NCI-H2227 (cell line): ENCODE data around the gene CFAP221.

Experiments
- DNase-seq: peaks from one replicate; lab custom pipeline; 2025; ENCODE audit not compliant: unreplicated experiment; lab: John Stamatoyannopoulos, UW

CFAP221 gene

DNA sequence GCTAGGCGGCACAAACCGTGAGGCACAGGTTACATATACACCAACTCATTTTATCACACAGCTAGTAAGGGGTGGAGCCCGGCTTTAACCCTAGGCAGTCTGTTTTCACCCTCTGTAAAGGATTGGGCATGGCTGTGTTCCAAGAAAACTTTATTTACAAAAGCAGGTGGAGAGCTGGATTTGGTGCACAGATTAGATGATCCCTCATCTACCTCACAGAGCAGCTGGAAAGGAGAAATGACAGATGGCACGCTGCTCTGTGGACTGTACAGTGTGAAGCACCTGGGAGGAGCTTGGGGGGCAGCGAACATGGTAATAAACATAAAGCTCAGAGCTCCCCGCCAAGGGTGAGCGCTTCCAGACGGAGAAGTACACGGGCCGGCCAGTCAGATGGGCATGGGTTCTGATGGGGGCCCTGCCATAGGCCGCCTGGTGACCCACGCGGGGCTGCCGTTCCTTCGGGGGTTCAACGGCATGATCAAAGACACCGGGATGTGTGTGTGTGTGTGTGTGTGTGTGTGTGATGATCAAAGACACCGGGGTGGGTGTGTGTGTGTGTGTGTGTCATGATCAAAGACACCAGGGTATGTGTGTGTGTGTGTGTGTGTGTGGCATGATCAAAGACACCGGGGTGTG is 133.9 kb downstream of the CFAP221 start:
- peak; percentile 48 for DNase-seq

DNA sequence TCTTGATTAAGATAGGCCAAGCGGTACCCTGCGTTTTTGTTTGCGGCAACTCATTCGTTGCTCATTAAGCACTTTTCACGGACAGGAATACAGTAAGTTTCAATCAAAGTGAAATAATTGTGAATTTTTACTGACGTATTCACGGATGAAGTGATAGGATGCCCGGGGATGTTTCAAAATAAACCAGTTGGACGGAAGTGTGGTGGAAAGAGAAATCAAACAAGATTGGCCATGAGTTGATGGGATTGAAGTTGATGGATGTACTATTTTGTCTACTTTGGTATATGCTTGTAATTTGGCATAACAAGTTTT is 135.2 kb downstream of the CFAP221 start:
- no peak for DNase-seq

DNA sequence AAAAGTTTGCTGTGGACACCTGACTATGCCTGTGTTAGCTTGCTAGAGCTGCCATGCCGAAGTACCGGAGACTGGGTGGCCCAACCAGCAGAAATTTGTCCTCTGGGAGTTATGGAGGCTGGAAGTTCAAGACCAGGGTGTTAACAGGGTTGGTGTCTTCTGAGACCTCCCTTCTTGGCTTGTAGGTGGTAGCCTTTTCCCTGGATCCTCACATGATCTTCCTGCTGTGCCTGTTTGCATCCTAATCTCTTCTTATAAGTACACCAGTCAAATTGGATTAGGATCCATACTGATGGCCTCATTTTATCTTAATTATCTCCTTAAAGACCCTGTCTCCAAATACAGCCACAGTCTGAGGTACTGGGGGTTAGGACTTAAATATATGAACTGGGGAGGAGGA is 135.6 kb downstream of the CFAP221 start:
- no peak for DNase-seq

DNA sequence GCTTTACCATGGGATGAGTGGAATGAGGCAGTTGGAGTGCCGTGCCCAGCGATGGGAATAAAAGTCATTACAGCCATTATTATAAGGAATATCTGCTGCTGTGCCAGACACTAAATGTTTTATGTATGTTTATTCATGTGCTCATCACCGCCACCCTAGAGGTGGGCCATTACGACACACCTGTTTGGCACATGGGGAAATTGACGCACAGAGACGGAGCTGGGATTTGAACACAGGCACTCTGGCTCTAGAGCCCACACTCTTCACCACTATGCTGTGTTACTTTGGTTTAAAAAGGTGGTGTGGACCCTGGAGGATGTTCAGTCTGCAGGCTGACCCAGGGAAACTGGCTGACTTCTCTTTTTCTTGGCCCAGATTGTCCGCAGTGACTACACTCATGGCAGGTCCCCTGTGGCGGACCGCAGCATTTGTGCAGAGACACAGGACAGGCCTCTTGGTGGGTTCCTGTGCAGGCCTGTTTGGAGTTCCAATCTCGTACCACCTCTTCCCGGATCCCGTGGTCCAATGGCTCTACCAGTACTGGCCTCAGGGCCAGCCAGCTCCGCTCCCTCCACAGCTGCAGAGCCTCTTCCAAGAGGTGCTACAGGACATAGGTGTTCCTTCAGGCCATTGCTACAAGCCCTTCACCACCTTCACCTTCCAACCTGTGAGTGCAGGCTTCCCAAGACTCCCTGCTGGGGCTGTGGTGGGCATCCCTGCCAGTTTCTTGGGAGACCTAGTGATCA is 136.4 kb downstream of the CFAP221 start:
- DNase-seq, result no peak

DNA sequence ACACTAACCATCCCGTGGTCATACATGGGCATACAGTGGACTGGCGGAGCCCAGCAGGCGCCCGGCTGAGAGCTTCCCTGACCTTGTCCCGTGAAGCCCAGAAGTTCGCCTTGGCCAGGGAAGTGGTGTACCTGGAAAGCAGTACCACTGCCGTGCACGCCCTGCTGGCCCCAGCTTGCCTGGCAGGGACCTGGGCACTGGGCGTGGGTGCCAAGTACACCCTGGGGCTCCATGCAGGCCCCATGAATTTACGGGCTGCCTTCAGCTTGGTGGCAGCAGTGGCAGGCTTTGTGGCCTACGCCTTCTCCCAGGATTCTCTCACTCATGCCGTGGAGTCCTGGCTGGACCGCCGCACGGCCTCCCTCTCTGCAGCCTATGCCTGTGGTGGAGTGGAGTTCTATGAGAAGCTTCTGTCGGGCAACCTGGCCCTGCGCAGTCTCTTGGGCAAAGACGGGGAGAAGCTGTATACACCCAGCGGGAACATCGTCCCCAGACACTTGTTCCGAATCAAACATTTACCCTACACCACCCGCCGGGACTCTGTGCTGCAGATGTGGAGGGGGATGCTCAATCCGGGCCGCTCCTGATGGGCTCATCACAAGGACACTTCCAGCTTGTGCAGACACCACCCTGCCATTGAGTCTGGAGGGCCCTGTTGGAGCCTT is 137.1 kb downstream of the CFAP221 start:
- no peak for DNase-seq

DNA sequence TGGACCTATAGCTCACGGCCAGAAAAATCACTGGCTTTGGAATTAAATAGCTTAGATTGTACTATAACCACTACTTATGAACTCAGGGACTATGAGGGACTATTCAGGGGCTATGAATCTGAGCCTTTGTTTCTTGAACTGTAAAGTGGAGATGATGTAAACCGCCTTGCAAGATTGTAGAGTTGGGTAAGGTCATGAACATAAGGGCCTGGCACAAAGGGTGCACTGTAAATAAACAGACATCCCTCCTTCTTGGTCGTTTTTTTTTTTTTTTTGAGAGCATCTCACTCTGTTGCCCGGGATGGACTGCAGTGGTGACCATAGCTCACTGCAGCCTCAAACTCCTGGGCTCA is 137.6 kb downstream of the CFAP221 start:
- no peak for DNase-seq

DNA sequence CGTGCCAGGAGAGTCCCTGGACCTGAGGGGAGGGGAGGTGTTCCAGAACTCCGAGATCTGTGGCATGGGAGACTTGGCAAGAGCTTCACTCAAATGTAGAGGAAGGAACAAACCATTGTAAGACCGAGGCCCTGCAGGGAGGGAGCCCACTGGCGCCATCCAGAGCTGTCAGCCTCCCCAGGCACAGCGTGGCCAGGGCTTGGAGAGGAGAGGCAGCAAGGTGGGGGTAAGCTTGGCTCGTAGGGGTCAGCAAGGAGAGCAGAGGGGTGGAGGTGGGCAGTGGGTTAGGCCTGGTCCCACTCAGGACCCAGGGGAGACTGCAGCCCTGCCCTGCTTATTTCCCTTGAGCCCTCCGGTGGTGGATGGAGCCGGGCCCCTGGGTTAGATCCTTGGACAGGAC is 138.3 kb downstream of the CFAP221 start:
- DNase-seq, result no peak

DNA sequence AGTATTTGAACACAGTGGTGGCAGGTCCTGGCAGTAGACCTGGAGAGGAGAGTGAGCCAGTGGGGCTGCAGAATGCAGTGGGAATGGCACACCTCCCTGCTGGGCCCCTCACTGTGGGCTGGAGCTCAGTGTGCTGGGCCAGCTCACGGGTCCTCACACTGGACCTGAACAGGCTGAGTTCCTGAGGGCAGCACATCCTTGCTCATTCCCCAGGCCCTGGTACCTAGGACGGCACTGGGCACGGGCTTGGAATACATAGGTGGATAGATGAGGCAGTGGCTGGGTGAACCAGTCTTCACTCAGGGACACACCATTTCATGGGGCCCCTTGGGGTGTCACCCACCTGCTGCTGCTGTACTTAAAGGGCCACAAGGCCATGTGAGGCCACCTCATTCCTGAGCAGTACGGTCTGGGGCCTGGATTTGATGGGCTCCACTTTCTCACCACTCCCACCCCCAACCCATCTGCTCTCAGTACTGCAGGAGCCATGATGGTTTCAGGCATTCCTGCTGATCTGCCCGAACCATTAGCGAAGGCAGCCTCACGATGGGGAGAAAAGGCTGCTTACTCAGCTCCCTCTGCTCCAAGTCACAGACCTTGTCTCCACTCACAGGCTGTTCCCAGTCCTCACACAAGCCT is 138.9 kb downstream of the CFAP221 start:
- peak; percentile 72 for DNase-seq

DNA sequence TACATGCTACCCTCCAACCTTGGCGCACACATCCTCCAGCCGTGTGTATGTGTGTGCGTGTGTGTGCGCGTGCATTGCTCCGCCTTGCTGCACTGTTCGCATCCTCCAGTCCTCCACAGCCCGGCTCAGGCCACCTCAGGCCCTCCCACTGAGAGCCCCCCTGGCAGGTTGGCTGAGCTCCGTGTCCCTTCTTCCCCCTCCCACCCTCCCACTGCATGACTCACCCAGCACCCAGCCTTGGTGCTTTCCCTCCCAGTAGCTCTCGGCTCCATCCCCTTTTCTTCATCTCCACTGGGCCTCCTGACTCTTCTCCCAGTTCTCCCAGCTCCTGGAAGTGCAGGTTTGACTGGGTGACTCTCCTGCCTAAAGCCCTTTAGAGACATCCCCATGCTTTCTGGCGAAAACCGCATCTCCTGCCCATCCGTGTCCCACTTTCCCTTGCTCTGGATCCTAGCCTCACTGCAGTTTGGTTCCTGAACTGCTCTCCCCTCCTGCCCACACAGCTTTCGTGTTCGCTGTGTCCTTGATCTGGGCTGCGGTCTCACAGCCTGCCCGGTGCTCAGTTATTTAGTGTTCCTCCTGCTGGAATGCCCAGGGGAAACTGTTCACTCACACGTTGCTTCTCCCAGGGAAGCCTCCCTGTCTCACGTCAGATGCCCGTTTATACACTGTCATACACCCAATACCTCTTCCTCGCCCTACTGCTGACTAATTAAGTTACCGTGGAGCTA is 139.6 kb downstream of the CFAP221 start:
- DNase-seq, result peak; percentile 23

DNA sequence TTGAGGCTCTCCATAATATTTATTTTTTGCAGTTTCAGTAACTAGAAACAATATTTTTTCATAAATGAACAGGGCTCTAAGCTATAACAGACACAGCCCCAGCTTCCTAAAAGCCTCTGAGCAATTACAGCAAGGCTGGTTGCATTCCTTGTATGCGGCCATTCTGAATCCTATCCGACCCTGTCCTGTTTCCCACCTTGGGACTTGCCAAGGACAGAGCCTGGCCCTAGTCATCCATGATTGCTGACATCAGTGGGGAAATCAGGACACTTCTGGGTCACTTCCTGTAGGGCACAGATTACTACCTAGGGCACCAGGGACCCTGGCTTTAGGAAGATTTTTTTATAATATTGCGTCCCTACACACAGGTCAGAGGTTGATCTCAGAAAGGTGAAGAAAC is 140.3 kb downstream of the CFAP221 start:
- DNase-seq, result no peak

DNA sequence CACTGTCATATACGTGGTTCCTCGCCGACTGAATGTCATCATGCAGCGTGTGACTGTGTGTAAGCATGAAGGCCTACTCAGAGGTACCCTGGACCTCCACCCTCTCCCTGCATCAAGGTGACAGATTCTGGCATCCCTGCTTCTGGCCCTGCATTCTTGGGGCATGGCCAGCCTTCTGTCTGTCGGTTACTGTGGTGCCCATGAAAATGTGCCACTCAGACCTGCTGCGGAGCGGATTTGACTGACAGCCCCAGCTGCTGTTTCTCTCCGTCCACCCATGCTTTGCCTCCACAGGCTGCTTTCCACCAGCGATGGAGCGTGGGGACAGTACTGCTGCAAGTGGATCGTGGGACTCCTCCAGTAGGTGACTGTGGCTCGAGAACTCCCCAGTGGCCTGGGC is 144.4 kb downstream of the CFAP221 start:
- DNase-seq, result no peak

DNA sequence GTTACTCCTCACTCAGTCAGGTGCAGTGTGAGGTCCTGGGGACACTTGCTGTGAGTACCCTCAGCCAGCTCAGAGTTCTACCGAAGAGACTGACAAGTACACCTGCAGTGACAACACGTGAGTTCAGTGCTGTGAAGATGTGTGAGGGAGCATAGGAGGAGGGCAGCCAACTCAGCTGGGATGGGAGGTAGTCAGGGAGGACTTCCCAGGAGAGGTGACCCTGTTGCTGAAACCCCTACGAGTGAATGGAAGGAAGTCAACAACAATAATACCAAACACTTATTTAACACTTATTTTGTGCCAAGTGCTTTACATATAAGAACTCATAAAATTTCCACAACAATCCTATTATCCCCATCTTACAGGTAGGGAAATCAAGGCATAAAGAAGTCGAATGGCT is 145.0 kb downstream of the CFAP221 start:
- DNase-seq, result no peak

DNA sequence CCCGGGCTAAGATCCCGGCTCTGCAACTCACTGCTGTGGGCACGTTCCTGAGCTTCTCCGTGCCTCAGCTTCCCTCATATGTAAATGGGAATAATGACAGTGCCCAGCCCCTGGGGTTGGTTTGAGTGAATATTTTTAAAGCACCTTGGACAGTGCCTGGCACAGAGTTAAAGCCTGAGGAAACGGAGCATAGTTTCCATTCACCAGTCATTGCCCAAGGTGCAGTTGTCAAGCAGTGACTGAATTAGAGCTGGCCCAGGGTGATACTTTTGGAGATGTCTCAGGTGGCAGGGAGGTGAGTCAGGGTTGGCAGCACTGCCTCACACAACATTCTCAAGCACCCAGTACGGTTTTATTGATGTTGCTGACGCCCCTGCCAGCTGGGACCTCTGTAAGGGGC is 146.9 kb downstream of the CFAP221 start:
- no peak for DNase-seq

DNA sequence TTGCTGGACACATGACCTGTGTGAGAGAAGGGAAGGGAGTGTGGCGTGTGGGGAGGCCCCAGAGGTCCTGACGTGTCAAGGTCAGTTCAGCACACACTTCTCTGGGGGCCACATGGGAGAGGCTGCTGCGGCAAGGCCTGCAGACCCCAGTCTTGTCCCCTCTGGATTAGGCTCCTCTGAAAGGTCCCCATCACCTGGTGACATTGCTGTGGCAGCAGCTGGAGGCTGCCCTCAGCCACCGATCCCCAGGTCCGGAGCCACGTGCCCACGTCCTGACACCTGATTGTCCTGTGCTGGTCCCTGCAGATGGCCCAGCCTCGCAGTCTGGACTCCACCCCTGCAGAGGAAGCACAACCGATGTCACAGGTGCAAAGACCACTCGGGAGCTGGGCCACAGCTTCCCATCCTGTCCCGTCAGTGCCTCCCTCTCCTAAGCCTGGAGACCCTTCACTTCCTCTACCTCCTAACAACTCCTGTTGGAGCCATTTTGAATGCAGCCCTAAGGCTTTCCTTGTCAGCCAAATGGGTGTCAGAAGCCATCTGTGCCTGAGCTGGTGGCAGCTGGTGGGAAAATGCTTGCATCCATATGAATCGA is 147.5 kb downstream of the CFAP221 start:
- DNase-seq, result no peak

DNA sequence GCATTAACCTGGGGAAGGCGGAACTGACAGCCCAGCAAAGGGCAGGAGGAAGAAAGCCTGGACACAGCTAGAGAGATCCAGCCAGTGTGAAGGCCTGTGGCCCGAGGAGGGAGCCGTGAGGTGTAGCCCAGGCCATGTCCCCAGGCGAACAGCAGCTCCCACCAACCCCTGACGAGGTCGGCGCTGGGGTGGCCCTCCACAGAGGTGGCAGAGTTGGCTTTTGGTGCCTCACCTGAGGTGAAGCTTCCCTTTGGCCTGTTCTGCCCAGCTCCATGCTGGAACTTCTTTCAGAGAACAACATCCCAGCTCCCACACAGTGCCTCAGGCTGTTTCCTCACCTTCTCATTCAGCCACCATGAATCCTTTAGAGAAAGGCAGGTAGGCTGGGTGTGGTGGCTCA is 148.1 kb downstream of the CFAP221 start:
- no peak for DNase-seq

DNA sequence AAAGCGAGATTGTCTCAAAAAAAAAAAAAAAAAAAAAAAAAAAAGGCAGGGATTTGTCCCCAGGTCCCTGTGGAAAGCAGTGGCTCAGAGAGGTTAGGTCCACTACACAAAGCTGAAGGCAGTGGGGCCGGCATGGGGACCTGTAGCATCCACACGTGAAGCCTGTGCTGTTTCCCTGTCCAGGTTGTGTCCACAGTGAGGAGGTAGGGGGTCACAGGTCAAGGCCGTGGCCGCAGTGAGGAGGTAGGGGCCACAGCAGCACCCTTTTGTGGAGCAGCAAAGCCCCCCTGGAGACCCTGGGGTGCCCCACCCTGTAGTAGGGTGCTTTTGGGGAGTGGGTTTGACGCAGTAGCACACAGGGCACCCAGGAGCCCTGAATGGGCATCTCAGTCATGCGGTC is 148.7 kb downstream of the CFAP221 start:
- no peak for DNase-seq

DNA sequence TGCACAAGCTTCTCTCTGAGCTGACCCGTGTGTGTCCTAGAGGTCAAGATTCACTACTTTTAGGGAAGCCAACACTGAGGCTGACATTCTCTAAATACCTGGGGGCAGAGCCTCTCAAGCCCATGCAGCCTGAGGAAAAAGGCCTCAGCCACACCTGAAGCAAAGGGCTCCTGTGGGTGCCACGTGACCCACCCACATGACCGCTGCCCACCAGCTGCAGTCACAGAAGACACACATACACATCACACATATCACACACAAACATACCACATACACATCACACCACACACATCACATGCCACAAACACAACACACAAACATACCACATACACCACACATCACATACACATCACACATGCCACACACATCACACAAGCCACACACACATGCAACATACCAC is 149.3 kb downstream of the CFAP221 start:
- no peak for DNase-seq

DNA sequence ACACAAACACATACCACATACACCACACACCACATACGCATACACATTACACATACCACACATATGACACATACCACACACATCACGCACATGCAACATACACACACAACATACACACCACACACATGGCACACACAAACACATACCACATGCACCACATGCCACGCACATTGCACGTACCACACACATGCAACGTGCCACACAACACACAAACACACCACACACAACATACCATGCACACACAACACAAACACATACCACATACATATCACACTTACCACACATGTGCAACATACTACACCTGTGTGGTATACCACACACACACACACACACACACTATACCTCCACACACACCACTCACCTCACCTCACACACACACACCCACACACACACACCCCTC is 149.7 kb downstream of the CFAP221 start:
- no peak for DNase-seq

DNA sequence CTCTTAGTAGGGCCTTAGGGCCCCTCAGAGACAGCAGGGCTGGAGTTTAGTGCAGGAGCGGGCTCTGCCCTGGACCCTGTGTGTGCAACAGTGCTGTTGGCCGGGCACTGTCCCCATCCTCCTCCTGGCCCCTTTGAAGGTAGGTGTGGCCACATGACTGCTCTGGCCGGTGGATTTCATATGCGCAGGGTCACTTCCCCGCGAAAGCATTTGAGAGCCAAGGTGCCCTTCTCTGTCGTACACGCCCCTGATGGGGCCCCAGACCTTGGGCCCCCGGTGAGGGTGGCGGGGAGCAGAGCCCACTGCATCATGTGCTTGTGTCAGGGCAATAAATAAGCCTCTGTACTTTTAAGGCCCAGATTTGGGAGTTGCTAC is 150.2 kb downstream of the CFAP221 start:
- DNase-seq, result no peak

DNA sequence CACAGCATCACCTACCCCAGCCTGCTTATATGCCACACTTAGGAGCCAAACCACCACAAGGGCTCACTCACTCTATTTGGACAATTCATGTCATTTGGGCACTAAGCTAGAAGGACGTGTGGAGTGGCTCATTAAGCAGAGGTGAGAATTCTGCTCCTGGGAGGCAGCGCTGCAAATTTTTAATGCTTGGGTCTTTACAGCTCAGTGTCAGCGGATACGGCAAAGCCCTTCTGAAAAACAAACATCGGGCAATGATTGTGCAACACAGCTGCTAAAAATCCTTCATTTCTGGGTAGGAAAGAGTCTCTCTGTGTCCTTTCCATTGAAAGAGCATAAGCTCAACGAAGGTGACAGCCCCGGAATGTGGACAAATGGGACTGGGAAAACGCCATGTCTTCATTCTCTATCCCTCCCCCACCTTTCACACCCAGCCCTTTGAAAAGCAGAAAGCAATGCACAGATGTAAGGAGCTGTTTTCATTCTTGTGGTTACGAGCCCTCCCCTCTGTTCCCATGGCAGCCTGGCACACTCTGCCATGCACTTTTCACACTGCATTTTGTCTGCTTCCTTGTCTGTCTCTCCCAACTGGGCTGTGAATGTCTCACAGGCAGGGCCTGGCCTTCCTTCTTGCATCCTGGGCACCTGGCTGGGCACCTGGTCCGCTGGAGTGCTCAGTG is 150.7 kb downstream of the CFAP221 start:
- peak; percentile 40 for DNase-seq

DNA sequence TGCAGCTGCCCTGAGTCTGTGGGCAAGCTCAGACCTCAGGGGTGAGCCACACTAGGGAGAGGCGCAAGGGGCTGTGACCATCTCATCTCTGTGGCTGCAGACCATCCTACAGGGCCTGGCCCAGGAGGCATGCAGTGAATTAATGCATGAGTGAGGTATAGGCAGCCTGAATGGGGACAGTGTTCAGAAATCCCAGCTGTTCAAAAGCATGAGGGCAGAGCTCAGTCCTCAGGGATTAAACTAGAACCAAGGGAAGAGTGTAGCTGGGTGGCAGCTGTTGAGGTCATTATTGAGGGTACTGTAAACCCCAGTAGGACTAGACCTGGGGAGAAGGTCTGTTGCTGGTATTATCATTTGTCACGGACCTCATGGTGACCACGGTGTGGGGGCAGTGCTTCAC is 151.8 kb downstream of the CFAP221 start:
- no peak for DNase-seq
